Raji (cell line): ENCODE measurements around the gene GP9.

ENCODE experiments used
- POLR2A ChIP-seq: IDR thresholded peaks from 2 replicates; pipeline ENCODE4 v1.6.1; 2011; ENCODE audit warnings: low read depth, low read length, control low read depth; ENCODE audit not compliant: insufficient read depth

The GP9 gene

GRCh38 chr3:129057249-129057648 lies 3.3 kb upstream of the GP9 start:
- TF ChIP-seq POLR2A, result no peak

DNA sequence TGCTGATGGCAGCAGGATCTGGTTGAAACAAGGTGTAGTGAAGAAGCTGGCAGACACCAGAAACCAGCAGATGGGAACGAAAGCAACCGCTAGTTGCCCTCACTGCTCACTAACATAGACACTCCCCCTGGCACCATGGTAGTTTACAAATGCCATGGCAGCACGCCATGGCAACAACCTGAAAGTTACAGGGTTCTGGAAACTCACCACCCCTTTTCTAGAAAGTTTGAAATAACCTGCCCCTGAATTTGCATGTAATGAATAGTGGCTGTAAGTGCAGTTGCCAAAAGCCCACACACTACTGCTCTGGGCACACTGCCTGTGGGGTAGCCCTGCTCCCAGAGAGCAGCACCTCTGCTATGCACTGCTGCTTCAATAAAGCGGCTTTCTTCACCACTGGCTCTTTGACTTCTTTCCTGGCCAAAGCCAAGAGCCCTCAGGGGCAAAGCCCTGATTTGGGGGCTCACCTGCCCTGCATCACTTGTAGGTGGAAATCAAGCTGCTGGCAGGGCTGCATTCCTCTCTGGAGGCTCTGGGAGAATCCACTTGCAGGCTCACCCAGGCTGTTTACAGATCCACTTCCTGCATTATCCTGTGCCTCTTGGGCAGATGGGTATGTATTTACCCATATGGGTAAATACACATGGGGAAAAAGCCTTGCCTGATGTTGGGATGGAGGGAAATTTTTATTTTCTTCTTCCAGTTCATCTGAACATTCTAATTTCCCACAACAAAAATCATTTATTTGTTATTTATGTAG lies 2.0 kb upstream of the GP9 start:
- TF ChIP-seq POLR2A, result no peak

GRCh38 chr3:129059311-129059958 lies 1.1 kb upstream of the GP9 start:
- no peak for TF ChIP-seq POLR2A

GRCh38 chr3:129061023-129061887 lies 676 bp downstream of the GP9 start:
- no peak for TF ChIP-seq POLR2A

DNA sequence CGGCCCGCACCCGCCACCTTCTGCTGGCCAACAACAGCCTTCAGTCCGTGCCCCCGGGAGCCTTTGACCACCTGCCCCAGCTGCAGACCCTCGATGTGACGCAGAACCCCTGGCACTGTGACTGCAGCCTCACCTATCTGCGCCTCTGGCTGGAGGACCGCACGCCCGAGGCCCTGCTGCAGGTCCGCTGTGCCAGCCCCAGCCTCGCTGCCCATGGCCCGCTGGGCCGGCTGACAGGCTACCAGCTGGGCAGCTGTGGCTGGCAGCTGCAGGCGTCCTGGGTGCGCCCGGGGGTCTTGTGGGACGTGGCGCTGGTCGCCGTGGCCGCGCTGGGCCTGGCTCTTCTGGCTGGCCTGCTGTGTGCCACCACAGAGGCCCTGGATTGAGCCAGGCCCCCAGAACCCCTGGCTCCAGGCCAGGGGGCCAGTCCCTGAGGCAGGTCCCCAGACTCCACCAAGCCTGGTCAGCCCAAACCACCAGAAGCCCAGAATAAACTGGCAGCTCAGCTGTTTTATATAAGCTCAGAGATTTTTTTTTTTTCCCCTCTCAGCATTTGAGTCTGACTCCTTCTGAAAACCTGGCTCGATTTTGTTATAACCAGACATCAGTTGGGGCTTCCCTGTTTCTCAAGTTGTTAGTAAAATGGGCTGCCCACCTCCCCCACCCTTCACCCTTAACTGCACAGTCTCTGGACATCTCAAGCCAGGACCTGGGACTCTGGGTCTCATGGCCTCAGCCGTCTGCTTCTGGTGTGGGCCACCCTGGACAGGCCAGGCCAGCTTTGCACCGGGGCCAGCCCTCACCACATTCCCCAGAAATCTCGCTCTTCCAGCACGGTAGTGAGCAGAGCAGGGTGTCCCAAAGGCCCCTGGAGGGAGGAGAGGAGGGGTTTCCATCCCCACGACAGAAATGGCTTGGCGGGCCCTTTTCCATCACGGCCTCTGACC lies 1.6 kb downstream of the GP9 start:
- no peak for TF ChIP-seq POLR2A

DNA sequence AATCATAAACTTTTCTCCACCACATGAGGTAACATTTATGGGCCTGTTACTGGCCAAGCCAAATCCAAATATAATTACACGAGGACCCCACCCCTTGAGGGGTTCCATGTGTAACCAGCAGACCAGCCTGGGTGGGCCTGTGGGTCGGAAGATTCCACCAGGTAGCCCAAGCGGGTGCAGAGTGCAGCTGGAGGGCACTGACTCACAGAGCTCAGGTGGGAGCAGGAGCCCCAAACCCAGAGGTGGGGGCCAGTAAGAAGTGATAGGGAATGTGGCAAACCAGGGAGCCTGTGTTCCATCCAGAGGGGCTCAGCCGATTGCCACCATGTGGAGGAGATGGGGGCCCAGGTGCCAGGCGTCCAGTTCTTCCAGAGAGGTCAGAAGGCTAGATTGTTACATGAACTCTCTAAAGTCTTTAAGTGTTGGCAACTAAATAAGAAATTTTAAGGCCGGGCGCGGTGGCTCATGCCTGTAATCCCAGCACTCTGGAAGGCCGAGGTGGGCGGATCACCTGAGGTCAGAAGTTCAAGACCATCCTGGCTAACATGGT lies 2.6 kb downstream of the GP9 start:
- TF ChIP-seq POLR2A, result no peak

GRCh38 chr3:129063841-129064482 lies 3.4 kb downstream of the GP9 start:
- no peak for TF ChIP-seq POLR2A

DNA sequence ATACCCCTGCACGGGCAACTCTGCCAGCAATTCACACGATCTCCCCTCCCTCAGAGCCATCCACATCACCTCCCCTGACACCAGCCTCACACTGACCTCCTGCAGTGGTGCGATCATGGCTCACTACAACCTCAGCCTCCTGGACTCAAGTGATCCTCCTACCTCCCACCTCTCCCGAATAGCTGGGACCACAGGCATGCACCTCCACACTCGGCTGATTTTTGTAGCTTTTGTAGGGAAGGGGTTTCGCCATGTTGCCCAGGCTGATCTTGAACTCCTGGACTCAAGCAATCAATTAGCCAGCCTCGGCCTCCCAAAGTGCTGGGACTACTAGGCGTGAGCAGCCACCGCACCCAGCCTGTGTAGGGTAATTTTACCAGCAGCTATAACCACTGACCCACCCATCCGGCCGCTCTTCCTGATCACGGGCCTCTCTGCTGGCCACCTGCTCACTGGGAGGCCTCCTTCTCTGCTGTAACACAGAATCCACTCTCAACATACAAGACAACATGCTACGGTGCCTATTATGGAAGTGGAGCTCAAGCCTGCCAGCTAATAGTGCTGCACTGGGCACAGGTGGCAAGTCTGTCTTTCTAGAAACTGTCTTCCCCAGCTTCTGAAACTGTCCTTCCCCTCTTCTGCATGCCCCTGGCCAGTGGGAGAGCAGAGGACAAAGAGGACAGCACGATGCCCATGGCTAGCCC lies 4.6 kb downstream of the GP9 start:
- no peak for TF ChIP-seq POLR2A

GRCh38 chr3:129065720-129066073 lies 5.1 kb downstream of the GP9 start:
- no peak for TF ChIP-seq POLR2A

DNA sequence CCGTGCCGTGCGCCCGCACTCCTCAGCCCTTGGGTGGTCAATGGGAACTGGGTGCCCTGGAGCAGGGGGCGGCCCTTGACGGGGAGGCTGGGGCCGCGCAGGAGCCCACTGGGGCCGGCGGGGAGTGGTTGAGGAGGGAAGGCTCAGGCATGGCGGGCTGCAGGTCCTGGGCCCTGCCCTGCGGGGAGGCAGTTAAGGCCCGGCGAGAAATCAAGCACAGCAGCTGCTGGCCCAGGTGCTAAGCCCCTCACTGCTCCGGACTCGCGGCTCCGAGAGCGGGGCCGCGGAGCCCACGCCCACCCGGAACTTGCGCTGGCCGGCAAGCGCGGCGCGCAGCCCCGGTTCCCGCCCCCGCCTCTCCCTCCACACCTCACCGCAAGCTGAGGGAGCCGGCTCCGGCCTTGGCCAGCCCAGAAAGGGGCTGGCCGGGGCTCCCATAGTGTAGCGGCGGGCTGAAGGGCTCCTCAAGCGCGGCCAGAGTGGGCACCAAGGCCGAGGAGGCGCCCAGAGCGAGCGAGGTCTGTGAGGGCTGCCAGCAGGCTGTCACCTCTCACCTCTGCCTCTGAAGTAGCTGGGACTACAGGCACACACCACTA lies 7.8 kb downstream of the GP9 start:
- no peak for TF ChIP-seq POLR2A

GRCh38 chr3:129070086-129070885 lies 9.7 kb downstream of the GP9 start:
- TF ChIP-seq POLR2A, result no peak

DNA sequence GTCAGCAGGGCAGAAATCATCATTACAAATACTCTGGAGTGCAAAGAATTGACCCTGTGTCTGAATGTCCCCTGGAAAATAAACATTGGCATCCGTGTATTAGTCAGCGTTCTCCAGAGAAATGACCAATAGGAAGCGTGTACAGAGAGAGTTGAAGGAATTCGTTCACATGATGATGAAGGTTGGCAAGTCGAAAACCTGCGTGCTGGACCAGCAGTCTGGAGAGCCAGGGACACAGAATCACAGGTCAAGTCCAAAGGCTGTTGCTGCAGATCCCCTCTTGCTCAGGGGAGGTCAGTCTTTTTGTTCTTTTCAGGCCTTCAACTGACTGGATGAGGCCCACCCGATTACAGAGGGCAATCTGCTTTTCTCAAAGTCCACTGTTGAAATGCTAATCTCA lies 16.6 kb downstream of the GP9 start:
- TF ChIP-seq POLR2A, result no peak

DNA sequence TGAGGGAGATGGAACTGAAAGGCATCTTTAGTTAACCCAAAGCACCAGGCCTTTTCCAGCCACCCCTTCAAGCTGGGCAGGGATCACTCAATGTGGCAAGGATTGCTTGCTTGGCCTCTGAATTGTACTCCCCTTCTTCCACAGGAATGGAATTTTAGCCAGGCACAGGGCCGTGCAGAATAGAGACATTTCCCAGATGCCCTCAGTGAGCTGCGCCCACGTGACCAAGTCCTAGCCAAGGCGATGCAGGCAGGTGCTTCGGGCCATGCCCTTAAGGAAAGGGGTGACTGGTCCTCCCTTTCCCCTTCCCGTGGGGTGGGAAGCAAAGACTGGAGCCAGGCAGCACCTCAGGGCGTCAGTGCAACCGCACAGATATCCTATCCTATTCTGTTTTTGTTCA lies 17.9 kb downstream of the GP9 start:
- no peak for TF ChIP-seq POLR2A

GRCh38 chr3:129081503-129081902 lies 20.9 kb downstream of the GP9 start:
- TF ChIP-seq POLR2A, result no peak
